GM15510 (cell line): ENCODE results near the gene UBL4B.

Experiments
- POLR2A ChIP-seq: IDR thresholded peaks from 3 replicates; pipeline ENCODE4 v1.6.1; 2011; ENCODE audit warnings: borderline replicate concordance; ENCODE audit not compliant: insufficient read length; ENCODE audit errors: extremely low read depth

The UBL4B gene

DNA sequence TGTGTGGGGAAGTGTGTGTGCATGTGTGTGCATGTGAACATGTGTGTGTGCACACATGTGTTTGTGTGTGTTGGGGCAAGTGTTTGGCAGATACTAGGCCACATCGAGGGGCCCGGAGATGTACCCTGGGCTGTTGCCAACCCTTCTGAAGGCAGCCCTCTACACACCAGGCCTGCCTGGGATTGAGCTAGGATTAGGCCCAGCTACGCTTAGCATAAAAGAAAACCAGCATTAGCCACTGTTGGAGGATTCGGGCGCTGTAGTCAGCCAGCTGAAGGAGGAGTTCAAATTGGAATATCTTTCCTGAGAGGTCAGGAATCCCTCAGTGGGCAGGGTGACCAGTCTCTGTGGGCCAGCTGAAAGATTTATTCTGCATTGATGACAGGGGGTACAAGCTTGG, 31.2 kb upstream of the UBL4B start:
- no peak for TF ChIP-seq POLR2A

DNA sequence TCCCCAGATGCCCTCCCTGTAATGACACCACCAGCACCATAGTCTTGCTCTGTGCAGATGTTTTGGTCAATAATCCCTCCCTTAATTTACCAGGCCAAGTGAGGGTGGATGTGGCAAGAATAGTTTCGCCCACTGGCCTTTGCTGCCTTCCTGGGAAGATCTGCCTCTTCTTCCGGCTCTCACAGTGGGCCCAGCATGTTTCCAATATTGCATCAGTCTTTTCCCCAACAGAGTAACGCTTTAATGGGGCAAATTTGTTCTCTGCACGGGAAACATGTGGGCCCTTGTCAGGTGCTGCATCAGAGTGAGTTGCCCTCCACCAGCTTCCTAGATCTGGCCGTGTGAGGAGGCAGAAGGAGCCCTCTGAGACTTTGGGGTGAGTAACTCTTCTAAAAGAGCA, 29.8 kb upstream of the UBL4B start:
- no peak for TF ChIP-seq POLR2A

DNA sequence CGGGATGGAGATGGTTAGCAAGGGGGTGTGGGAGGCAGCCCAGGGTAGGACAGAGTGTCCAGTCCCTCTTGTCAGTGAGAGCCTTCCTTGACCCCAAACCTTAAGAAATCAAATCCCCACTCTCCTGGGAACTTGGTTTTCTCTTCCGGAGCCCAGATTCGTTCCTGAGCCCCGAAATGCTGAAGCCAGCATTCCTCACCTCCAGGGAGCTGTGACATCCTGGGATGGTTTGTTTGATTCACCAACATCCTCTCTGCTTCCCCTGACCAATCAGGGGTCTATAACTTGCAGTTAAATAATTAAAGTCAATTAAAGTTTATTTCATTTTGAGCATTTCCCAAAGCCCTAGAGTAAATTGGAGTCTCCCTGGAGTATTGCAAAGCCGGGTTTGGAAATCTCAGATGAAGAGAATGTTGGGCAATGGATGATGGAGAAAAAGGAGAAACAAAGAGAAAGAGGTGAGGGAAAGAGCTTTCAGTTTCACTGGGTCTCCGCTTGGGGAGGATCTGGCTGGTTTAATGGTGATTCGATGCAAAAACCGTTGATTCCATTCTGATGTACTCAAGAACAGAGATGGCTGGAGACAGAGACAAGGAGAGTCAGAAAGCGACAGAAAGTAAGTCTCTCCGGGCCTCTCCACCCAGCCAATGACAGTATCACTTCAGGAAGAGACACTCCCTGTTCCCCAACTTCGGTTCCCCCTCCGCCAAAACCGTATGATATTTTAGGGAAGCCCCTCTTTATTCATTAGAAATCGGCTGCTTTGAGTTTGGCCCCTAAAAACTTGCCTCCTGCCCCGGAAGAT, 29.0 kb upstream of the UBL4B start:
- no peak for TF ChIP-seq POLR2A

DNA sequence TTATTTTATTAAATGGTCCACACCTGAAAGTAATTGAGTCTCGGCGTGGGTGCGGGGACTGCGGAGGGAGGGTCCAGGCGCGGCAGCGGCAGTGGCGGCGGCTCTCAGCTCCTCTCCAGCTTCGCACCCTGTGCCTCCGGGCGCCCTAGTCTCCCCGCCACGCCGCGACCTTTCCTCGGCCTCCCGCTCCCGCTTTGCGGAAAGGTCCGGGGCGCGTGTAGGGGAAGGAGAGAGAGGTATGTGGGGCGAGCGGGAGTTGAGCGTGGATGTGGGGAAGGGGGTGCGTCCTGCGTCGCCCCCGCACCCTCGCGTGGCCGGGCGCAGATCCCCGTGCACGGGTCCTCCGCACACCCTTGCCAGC, 28.4 kb upstream of the UBL4B start:
- no peak for TF ChIP-seq POLR2A

DNA sequence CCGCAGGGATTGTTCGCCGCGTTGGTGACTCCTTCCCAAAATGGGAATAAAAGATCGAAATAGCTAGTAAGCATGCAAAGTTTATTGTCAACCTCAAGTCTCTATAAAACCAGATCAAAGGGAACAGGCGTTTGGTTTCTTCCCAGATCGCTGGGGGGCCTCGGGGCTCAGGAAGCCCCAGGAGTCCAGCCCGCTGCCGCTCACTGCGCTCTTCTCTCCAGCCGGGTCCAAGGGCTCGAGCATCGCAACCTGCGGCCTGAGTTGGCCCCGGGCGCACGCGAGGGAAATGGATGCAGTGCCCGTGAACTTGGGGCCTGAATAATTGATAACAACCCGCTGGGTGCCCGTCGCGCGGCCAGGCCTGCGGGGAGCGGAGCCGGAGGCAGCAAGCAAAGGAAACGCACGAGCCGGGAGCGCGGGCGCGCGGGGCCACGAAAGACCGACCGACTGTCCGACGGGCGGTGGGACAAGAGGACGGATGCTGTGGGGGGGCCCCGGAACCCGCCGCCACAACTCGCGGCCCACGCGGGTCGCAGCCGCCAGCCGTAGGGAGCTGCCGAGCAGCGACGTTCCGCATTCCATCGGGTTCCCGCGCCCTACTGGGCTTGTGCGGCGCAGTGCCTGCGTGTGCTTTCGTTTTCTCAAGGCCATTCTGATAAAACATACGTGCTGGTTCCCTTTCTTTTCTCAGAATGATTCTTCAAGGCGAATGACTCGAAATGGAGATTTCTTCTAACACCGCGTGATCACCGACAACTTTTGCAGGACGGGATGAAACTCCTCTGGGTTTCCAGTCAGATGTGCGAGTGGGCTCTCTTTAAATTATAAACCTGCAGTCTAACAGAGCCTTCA, 27.8 kb upstream of the UBL4B start:
- TF ChIP-seq POLR2A = no peak

DNA sequence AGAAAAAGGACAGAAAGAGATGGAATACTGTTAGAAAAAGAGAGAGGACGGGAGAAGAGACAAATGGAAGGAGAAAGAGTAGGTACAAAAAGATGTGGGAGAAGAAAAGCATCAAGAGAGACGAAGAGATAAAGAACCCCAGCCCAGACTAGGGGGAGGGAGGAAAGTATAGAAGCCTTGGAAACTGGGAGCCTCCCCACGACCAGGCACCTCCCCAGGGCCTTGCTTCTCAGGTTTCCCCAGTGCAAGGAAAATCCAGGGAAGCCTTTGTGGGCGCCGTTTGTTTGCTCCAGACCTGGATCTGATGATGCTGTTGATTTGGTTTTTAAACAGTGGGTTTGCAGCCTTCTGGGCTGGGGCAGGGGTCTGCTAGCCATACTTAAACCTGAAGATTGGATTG, 26.6 kb upstream of the UBL4B start:
- TF ChIP-seq POLR2A = no peak

DNA sequence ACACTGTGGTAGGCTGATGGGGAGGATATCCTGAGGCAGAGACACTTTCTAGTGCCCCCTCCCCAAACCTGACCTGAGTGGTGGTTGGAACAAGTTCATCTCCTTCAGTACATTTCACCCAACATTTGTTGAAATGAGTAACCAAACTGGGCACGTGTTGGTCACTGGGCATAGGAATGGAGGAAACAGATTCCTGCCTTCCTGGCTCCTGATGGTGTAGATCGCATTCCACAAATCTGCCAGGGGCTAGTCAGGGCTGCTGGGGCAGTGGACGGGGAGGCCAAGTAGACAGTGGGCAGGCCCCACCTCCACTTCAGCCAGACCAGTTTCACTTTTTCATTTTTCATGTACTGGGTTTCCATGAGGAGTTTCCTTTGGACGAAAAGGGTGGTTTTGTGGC, 25.3 kb upstream of the UBL4B start:
- no peak for TF ChIP-seq POLR2A

DNA sequence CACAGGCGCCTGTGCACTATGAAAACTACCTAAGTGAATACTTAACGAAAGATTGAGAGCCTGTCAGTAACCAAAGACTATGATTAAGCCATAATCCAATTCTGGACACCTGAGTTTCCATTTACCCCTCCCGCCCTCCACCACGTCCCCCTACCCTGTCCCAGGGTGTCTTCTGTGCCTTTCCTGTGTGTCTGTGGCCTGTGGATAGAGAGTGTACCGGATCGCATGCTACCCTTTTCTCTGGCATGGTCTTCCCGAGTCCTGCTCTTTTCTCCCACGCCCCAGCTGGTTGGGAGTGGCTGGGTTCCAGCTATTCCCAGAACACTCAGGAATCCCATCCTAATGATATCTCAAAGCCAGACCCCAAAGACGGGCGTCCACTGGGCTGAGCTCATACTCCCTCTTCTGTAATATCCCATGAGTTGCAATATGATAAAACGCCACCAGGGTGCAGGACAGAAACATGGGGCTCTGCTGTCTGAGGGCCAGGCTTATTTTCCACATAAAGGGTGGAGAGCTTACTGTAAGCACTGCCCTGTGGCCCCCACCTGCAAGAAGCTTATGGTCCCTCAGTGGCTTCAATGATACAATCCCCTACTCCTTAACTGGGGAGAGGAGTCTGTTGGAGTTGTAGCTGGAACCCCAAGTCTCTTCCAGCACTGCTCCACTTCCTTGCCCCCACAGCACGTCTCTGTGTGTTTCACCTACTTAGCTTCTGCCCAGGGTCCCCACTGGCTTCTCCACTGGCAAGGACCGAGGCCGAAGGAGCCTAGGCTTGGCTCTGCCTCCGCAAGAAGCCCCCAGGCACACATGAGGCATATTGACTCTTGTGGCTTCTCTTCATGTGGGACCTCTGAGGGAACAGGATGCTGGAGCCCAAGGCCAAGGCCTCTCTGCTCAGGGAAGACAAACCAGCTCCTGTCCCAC, 24.2 kb upstream of the UBL4B start:
- TF ChIP-seq POLR2A = no peak

DNA sequence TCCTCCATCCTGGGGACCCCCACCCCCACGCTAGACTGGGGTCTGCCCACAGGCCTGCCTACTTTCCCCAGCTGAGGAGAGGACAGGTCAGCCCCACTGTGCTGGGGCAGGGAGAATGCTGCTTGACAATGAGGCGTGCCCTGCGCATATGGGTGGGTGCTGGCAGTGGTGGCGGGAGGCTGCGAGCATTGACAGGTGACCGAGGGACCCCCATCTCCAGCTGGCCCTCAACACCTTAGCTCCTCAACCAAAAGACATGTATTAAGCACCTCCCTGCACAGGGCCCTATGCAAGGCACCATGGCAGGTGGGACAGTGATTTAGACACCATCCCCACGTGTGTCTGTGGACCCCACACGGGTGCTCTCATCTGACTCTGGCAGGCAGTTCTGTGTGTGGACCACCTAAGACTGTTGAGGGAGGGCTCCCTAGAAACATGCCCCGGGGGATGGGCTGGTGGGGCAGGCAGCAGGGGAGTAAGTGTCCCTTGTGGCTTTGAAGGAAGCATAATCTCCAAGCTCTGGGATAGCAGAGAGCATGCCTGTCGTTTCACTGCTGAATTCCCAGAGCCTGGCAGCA, 23.4 kb upstream of the UBL4B start:
- TF ChIP-seq POLR2A = no peak

DNA sequence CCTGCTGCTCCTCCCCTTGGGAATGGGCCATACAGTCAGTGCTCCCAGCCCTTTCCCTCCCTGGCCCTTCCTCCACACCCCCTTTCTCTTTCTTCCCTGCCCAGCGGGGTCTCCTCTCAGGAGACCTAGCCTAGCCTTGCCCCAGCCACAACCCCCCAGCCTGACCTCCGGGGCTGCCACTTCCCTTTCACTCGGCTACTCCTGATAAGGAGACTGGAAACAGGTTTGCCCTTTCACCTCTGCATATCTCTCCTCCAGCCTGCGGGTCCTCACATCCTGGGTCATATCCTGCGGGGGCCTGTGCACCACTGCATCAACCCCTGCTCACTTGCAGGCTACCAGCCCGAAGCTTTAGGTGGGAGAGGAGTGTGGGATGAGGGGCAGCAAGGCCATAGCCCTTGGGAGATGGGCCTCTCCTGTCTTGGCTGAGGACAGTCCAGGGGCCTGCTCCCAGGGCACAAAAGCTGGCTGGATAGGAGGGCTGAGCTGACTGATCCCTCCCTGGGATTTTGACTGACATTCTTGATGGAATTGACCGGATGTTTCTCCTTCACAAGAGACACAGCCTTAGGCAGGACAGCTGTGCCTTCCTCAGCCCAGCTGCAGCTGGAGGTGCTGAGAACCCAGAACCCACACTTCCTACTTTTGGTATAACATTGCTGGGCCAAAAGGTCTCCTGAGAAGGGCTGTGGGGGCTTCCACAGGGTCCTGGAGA, 22.5 kb upstream of the UBL4B start:
- no peak for TF ChIP-seq POLR2A

DNA sequence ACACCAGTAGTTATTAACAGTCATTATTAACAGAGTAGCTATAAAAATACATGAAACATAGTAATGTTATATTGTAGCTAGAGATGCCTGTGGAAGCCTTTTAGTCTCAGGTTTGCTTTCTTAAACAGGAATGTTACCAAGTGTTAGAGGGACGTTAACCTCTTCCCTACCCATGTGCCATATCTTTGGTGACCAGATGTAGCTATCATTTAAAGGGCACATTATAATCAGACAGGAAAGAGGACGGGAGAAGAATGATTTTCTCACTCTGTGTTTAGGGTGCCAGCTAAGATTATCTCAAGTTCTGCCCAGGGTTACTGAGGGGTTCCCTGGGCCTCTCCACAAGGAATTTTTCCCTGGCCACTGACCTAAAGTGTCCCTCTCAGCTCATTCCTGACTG, 20.9 kb upstream of the UBL4B start:
- TF ChIP-seq POLR2A = no peak

DNA sequence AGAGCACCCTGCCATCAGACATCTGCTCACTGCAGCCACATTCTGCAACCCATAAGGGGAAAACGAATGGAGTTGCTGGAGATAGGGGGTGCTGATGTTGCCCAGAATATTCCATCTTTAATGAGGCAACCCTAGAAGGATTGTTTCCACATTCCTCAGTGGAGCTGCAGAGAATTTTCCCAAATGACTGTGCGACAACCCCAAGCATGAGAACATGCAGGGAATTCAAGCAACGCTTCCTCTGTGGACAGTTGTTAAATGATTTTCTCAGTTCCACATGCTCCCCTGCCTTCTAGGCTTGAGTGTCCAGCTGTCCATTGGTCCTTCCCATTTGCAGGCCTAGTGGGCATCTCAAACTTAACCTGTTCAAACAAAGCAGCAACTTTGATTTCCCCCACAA, 20.5 kb upstream of the UBL4B start:
- no peak for TF ChIP-seq POLR2A

DNA sequence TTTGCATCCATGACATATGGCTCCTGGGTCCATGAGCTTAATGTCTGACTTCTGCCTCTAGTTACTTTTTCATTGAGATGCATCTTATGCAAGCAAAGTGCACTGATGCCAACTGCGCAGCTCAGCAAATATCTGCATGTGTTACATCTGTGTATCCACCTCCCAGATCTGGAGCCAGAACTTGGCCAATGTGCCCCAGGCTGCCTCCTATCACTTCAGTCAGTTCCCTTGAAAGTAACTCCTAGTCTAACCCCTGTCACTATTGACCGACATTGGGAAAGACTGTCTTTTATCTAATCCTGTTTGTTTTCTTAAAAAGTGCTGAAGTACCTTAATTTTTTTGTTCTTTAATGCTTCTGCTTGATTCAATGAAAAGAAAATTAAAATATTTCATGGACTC, 19.3 kb upstream of the UBL4B start:
- no peak for TF ChIP-seq POLR2A
